Activated CD8-positive, alpha-beta memory T cell treated with anti-CD3 and anti-CD28 coated beads, Interleukin-2, amount 10 ng/mL, durations not matched to agents 7 days and 5 days (primary cell): ENCODE data around the gene ACOT7. TPM values are rescaled to one million over a fixed set of nuclear protein-coding genes. Genes with fewer than 3 reads are reported as not detected.
"Not testable (repeated sequence)": the region's sequence is repeated elsewhere in the genome, so short reads cannot be mapped to it uniquely, and the experiment has no call there.

Experiments used
- ATAC-seq: fragments of 150-1000 bp; cut with Tn5 transposase; one replicate; pipeline ENCODE4 v1.10.0; 2021; ENCODE audit warnings: moderate library complexity
- CTCF ChIA-PET: fragments of 350-600 bp; sonication (Branson Sonifier 250); formaldehyde crosslinking; loops from one replicate; lab custom pipeline; 2021; ENCODE audit warnings: antibody characterized with exemption; lab: Charles Lee
- DNase-seq: peaks from one replicate; pipeline ENCODE4 v3.0.0-alpha.2; 2020
- H3K27ac Mint-ChIP-seq: one replicate; pipeline ENCODE4 v1.8.0; 2021; ENCODE audit warnings: mild to moderate bottlenecking, mixed read lengths
- H3K27me3 Mint-ChIP-seq: one replicate; pipeline ENCODE4 v1.8.0; 2021; ENCODE audit warnings: mixed read lengths
- H3K36me3 Mint-ChIP-seq: one replicate; pipeline ENCODE4 v1.8.0; 2021; ENCODE audit warnings: mild to moderate bottlenecking, mixed read lengths
- H3K4me1 Mint-ChIP-seq: one replicate; pipeline ENCODE4 v1.8.0; 2021; ENCODE audit warnings: mixed read lengths
- H3K4me3 Mint-ChIP-seq: one replicate; pipeline ENCODE4 v1.8.0; 2021; ENCODE audit warnings: mild to moderate bottlenecking, moderate library complexity, mixed read lengths
- H3K9me3 Mint-ChIP-seq: one replicate; pipeline ENCODE4 v1.8.0; 2022; ENCODE audit warnings: low read depth, mixed read lengths
- total RNA-seq, 2 experiments: library from RNA; stranded (reverse); gene quantifications; one replicate each; pipeline ENCODE4 v1.2.3, GENCODE V29; 2021

Gene ACOT7
- total RNA-seq, 2 experiments from 2014 or later, result 81.3 to 87.0 TPM

DNA sequence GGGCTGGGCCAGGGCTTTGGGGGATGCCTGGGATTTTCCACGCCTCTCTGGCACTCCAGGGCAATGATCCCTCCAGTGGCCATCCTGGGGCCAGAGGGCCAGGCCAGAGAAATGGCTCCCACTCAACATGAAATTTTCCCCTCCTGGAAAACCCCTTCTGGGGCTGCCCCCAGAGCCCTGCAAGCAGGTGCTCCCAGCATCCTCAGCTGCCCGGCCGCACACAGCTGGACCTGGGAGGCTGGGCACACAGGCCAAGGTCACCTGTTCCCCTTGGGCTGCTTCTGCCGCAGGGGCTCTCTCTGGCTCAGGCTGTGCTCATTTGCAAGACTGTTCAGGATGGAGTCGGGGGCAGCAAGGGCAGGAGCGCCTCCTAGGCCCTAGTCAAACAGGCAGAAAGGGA, 34.9 kb upstream of the ACOT7 start:
- H3K4me1 Mint-ChIP-seq, DNase-seq, H3K36me3 Mint-ChIP-seq, H3K27ac Mint-ChIP-seq, ATAC-seq, H3K9me3 Mint-ChIP-seq, CTCF ChIA-PET, H3K4me3 Mint-ChIP-seq: not testable (repeated sequence)
- peaks cover 46% of the 10 kb centered on the region for H3K27me3 Mint-ChIP-seq

DNA sequence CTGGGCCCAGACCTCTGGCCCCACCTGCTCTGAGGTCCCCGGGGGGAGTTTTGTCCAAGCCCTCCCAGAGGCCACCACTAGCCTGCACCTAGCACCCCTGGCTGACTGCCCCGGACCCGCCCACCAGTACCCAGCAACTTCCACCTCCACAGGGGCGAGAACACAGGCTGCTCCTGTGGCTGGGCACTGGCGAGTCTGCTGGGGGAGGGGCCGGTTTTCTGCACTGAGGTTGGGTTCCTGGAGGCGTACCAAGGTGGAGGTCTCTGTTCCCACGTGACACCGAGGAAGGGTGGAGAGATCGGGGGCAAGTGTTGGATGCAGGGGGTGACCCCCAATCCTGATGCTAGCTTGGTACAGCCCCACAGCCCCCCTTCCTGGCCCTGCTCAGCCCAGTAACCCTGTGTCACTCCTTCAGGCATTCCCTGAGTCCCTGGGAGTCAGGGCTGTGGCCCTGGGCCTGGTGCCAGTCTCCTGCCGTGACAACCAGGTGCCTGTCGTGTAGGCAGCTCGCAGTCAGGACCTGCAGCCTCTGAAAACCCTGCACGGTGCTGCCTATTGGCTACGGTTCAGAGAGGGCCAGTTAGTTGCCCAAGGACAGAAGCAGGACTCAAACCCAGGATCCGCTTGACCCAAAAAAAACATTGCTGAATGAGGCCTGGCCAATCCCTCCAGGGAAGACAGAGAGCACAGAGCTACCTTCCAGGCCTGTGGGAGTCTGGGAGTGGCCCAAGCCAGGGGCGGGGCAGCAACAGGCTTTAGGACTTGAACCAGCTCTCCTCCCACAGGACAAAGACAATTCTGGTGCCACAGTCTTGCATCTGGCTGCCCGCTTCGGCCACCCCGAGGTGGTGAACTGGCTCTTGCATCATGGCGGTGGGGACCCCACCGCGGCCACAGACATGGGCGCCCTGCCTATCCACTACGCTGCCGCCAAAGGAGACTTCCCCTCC, 34.1 kb upstream of the ACOT7 start:
- no peaks in the 10 kb centered on the region for H3K36me3 Mint-ChIP-seq
- no peak overlapping the region for H3K4me3 Mint-ChIP-seq
- H3K27ac Mint-ChIP-seq, result no peak overlapping the region
- H3K9me3 Mint-ChIP-seq, result no peaks in the 10 kb centered on the region
- H3K4me1 Mint-ChIP-seq, result peaks cover 12% of the 10 kb centered on the region
- H3K27me3 Mint-ChIP-seq, result peaks cover 51% of the 10 kb centered on the region
- CTCF ChIA-PET, result interaction anchor here (0.8 kb wide), 1 partner anchor 11 kb away, joined by 3 read pairs; no protein-coding TSS in a partner anchor
- DNase-seq, result no peak
- ATAC-seq, result no peak

DNA sequence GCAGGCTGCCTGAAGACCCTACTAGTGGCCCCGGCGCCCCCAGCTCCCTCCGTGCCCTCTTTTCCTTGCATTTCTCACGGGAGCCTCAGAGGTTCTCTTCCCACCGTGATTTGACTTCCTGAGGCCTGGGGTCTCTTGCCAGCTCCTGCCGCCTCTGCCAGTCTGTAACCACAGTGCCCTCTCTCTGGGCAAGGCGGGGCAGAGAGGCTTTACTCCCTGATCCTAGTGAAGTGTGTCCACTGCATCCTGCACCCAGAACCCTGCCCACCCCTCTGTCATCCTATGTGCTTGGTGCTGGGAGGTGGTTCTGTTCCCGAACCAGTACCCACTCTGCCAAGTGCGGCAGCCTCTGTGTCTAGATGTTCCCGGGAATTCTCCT, 33.4 kb upstream of the ACOT7 start:
- Mint-ChIP-seq H3K4me3 (no peak overlapping the region), H3K36me3 (no peaks in the 10 kb centered on the region), H3K4me1 (peaks cover 12% of the 10 kb centered on the region), H3K9me3 (no peaks in the 10 kb centered on the region), H3K27ac (no peak overlapping the region), H3K27me3 (peaks cover 57% of the 10 kb centered on the region)
- ATAC-seq (no peak), DNase-seq (no peak)
- CTCF ChIA-PET, result interaction anchor here (0.9 to 2.6 kb wide), 2 partner anchors 8 to 11 kb away, joined by 3 to 15 read pairs; no protein-coding TSS in a partner anchor

DNA sequence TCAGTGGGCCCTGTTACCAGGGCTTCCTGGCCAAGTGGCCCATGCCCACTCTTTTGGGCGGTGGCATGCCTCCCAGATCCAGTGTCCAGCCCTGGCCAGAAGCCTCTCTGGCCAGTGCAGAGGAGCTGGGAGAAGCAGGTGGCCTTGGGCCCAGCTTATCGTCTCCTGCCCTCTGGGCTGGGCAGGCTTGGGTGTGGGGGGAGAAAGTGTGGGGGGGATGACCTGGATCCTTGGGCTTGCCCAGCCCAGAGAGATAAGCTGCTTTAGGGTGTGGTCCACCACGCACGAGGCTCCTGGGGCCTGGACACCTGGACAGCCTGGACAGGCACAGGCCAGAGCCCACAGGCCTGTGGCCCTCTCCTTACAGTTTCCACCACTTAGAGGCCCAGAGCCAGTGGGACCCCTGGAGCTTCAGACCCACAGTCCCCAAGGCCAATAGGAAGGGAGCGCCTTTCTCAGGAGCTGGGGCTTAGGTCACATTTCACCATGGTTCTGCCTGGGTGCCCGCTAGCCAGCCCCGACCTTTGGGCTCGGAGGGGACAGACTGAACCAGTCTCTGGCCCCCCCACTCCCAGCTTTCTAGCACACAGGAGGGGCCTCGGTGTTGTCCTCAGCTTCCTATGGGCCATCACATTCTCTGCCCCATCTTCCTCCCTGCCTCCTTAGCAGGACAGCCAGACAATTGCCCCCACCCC, 32.9 kb upstream of the ACOT7 start:
- no peaks in the 10 kb centered on the region for H3K9me3 Mint-ChIP-seq
- CTCF ChIA-PET, result interaction anchor here (0.9 to 2.6 kb wide), 3 partner anchors 9 to 153 kb away, joined by 3 to 15 read pairs (median 3); partner anchors contain the start of gene ZBTB48
- H3K27me3 Mint-ChIP-seq, result peaks cover 59% of the 10 kb centered on the region
- peaks cover 15% of the 10 kb centered on the region for H3K4me1 Mint-ChIP-seq
- ATAC-seq (no peak), DNase-seq (no peak)
- no peak overlapping the region for H3K27ac Mint-ChIP-seq
- H3K36me3 Mint-ChIP-seq, result no peaks in the 10 kb centered on the region
- no peak overlapping the region for H3K4me3 Mint-ChIP-seq

DNA sequence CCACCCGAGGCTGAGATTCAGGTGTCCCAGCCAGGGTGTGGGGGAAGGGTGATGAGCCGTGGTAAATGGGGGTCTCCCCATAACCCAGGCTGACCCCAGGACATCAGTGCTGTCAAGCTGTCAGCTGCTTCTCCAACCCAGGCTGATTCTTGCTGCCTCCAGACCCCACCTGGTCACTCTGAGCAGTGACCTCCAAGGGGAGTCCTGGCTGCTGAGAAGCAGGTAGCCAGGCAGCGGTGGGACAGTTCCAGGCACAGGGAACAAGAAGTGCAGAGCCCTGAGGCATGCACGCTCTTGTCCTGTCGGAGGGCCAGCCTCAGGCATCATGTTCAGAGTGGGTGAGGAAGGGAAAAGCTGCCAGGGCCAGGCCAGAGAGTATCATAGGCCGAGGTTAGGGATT, 32.1 kb upstream of the ACOT7 start:
- Mint-ChIP-seq H3K27ac (no peak overlapping the region), H3K27me3 (peaks cover 66% of the 10 kb centered on the region), H3K4me1 (peaks cover 15% of the 10 kb centered on the region), H3K9me3 (no peaks in the 10 kb centered on the region), H3K4me3 (no peak overlapping the region), H3K36me3 (no peaks in the 10 kb centered on the region)
- ATAC-seq (no peak), DNase-seq (no peak)
- CTCF ChIA-PET, result interaction anchor here (1.1 to 2.6 kb wide), 2 partner anchors 12 to 154 kb away, joined by 3 to 15 read pairs; partner anchors contain the start of gene ZBTB48

DNA sequence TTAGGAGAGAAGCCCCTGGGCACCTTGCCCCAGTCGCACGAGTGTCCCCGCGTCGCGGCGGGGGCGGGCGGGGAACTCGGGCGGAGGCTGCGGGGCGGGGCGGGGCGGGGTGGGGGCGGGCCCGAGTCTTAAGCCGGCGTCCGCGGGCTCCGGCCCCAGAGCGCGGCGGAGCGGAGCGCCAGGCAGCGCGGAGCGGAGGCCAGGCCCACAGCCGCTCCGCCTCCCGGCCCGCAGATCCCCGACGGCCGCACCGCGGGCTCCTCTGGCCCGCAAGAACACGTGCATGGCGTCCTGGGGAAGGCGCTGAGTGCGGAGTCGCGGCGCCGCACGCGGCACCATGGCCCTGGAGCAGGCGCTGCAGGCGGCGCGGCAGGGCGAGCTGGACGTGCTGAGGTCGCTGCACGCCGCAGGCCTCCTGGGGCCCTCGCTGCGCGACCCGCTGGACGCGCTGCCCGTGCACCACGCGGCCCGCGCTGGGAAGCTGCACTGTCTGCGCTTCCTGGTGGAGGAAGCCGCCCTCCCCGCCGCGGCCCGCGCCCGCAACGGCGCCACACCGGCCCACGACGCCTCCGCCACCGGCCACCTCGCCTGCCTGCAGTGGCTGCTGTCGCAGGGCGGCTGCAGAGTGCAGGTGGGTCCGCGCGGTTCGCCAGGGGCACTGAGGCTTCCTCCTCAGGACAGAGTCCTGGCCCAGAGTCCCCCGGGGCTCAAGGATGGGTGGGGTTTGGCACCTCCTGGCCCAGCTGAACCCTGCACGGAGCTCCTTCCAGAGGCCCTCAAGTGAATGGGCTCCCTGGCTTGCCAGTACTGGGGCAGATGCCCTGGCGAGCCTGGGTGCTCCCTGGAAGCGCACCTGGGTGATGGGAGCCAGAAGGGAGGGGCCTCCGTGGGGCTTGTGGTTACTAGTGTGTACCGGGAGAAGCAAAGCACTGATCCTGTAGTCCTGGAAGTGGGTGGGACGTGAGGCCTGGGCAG, 31.3 kb upstream of the ACOT7 start, which contains the start of gene ESPN:
TSS of gene ESPN (plus strand) at position 158 of the 975 bp plus-strand sequence. CDS start at position 338, 180 bp downstream.
- Mint-ChIP-seq H3K4me3 (peak within 1 kb of the TSS; percentile 9), H3K27me3 (peaks cover 65% of the 10 kb centered on the region), H3K4me1 (peaks cover 17% of the 10 kb centered on the region), H3K27ac (no peak within 1 kb of the TSS), H3K9me3 (no peaks in the 10 kb centered on the region), H3K36me3 (no peaks in the 10 kb centered on the region)
- DNase-seq, result no peak
- ATAC-seq, result peak; percentile 38
- CTCF ChIA-PET, result interaction anchor here (2.6 kb wide), 1 partner anchor 13 kb away, joined by 15 read pairs; no protein-coding TSS in a partner anchor

DNA sequence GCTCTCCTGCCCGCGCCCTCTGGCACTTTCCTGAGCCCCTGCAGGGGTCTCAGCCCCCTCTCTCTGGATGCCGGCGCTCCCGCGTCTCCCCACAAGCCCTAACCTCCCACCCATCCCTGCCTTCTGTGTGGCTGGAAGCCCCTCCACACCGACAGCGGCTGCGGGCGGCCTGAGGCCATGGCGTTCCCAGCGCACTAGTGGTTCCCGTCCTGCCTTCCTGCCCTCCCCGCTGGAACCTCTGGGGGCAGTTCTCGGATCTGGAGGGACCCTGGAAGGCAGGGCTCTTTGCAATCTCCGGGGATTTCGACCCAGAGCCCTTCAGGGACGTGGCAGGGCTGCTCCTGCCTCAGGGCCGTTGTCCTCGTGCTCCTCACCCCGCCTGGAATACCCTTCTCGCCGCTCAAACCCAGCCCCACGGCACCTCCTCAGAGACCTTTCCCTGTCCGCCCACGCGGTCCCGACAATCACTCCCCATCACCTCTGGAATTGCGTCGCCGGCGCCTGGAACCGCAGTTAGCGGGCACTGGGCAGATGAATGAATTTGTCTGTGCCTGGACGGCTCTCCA, 30.5 kb upstream of the ACOT7 start:
- ATAC-seq, result no peak
- no peaks in the 10 kb centered on the region for H3K36me3 Mint-ChIP-seq
- peaks cover 64% of the 10 kb centered on the region for H3K27me3 Mint-ChIP-seq
- peak overlapping the region; percentile 9 for H3K4me3 Mint-ChIP-seq
- no peaks in the 10 kb centered on the region for H3K9me3 Mint-ChIP-seq
- CTCF ChIA-PET, result interaction anchor here (1.1 to 6.1 kb wide), 25 partner anchors 8 to 219 kb away, joined by 3 to 102 read pairs (median 6); partner anchors contain the start of genes HES3 and PLEKHG5
- no peak overlapping the region for H3K27ac Mint-ChIP-seq
- H3K4me1 Mint-ChIP-seq, result peaks cover 17% of the 10 kb centered on the region
- no peak for DNase-seq

DNA sequence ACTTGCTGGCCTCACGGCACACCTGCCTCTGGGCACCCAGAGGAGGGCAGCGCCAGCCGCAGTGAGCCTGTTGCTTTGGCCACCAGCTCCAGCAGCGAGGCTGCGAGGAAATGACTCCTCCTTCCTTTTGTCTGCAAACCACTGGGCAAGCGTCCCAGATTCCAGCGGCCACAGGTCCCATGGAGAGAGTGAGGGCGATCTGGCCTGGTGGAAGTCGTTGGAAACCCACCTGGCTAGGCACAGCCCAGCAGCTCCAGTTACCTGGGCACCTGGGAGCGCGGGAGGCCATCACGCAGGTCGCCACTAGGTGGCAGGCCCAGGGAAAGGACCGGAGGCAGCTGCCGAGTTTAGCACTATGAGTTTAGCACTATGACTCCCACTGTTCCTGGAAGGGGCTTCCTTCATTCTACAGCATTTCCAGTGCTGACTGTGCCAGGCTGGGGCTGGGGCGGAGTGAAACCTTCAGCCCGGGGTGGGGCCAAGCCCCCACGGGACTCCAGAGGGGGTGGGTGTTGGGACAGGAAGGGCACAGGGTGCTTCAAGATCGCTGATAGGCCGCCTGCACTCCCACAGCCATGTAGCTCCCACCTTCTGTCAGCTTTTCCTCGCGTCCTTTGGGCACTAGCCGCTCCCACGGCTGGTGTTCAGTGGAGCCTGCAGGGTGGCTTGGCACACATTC, 29.9 kb upstream of the ACOT7 start:
- Mint-ChIP-seq H3K4me3 (no peak overlapping the region), H3K36me3 (no peaks in the 10 kb centered on the region), H3K4me1 (peaks cover 17% of the 10 kb centered on the region), H3K27ac (no peak overlapping the region), H3K27me3 (peaks cover 68% of the 10 kb centered on the region), H3K9me3 (no peaks in the 10 kb centered on the region)
- DNase-seq (peak; percentile 73), ATAC-seq (peak; percentile 70)
- CTCF ChIA-PET, result interaction anchor here (0.7 to 6.1 kb wide), 34 partner anchors 8 to 1318 kb away, joined by 3 to 102 read pairs (median 5); partner anchors contain the start of genes HES3, PLEKHG5, RNF207 and RPL22

DNA sequence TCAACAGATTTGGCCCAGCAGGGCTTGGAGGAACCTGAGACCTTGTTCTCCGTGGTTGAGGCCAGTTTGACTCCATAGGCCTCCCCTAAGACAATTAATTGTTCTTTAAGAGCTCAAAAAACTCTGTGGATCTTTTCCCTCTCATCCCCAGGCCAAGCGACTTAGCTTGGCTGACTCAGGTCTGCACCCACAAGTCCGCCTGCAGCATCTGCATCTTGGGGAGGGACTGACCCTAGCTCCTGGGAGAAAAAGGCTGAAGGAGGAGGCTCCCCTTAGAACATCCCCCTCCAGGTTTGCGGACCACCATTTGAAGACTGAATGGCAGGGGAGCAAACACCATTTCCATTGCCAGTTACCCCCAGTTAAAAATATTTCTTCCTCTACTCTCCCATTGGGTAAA, 27.7 kb upstream of the ACOT7 start:
- H3K4me3 Mint-ChIP-seq, result no peak overlapping the region
- peaks cover 17% of the 10 kb centered on the region for H3K4me1 Mint-ChIP-seq
- H3K27ac Mint-ChIP-seq, result no peak overlapping the region
- DNase-seq (no peak), ATAC-seq (no peak)
- H3K9me3 Mint-ChIP-seq, result no peaks in the 10 kb centered on the region
- H3K36me3 Mint-ChIP-seq, result no peaks in the 10 kb centered on the region
- peaks cover 81% of the 10 kb centered on the region for H3K27me3 Mint-ChIP-seq
- CTCF ChIA-PET, result interaction anchor here (1.1 to 6.1 kb wide), 6 partner anchors 11 to 175 kb away, joined by 3 to 102 read pairs (median 16); no protein-coding TSS in a partner anchor

DNA sequence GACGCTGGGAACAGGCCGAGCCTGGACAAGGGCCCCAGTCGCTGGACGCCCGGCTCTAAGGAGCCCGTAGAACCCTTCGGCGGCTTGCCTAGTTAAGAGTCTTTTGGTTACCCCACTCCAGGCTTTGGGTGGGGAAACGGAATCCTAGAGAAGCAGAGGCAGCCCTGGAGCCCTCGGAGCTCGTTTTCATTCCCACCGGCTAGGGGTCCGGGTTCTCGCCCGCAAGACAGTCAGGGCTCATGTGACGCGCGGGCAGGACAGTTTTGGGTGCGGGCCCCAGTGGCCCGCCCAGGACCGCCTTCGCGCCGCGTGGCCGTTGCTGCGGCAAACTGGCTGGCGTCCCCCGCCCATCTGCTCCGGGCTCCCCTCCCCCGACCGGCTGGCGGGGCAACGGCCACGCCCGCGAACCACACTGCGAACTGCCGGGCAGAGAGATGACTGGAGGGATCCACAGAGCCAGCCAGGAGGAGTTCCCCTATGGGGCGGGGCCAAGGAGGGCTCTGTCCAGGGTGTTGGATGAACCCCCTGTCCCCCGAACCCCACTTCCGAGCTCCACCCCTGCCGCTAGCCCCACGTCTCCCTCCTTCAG, 27.0 kb upstream of the ACOT7 start:
- Mint-ChIP-seq H3K4me1 (peaks cover 17% of the 10 kb centered on the region), H3K4me3 (no peak overlapping the region), H3K9me3 (no peaks in the 10 kb centered on the region), H3K27me3 (peaks cover 81% of the 10 kb centered on the region), H3K36me3 (no peaks in the 10 kb centered on the region), H3K27ac (no peak overlapping the region)
- CTCF ChIA-PET, result interaction anchor here (0.6 to 6.1 kb wide), 11 partner anchors 11 to 178 kb away, joined by 3 to 102 read pairs (median 4); no protein-coding TSS in a partner anchor
- DNase-seq, result no peak
- ATAC-seq, result no peak

DNA sequence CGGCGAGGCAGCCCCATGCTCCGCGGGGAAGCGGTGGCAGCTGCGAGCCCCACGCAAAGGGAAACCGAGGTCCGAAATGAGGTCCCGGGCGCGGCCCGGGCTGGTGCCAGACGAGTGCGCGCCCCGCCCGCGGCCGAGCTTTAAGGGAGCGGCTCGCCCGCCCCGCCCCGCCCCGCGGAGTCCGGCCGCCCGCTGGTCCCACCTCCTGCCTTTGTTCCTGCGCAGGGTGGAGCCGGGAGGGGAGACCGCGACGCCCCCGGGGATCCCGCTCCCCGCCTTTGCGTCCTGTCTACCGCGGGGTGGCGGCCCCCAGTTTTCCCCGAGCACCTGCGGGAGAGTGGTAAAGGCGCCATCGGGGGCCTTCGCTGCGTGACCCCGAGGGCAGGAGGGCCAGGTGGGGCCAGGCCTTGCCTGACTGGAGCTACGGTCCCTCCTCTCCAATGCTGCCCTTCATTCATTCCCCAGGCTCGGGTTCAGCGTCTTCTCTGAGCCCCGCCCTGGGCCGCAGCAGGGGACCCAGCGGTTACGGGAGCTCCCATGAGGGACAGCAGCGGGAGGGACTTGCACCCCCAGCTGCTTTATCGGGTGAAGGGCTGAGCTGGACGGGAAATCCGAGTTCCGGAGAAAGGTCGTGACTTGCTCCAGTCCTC, 26.4 kb upstream of the ACOT7 start, which contains the start of gene HES2:
TSS of gene HES2 (minus strand) at position 116 of the 650 bp plus-strand sequence. CDS start at position 17, 99 bp downstream.
- peaks cover 19% of the 10 kb centered on the region for H3K4me1 Mint-ChIP-seq
- DNase-seq, result no peak
- CTCF ChIA-PET, result interaction anchor here (0.6 to 6.1 kb wide), 10 partner anchors 12 to 178 kb away, joined by 3 to 102 read pairs (median 5); no protein-coding TSS in a partner anchor
- no peaks in the 10 kb centered on the region for H3K36me3 Mint-ChIP-seq
- H3K27ac Mint-ChIP-seq, result no peak within 1 kb of the TSS
- no peaks in the 10 kb centered on the region for H3K9me3 Mint-ChIP-seq
- H3K4me3 Mint-ChIP-seq, result no peak within 1 kb of the TSS
- no peak for ATAC-seq
- H3K27me3 Mint-ChIP-seq, result peaks cover 82% of the 10 kb centered on the region
